Endodermal cell (in vitro differentiated cells): Measurements from ENCODE around the gene ILDR1. TPM values are rescaled to one million over a fixed set of nuclear protein-coding genes. Genes with fewer than 3 reads are reported as not detected.

Source experiments
- DNase-seq: peaks from one replicate; pipeline ENCODE4 v3.0.0-alpha.2; 2017
- H3K27ac ChIP-seq: 2 replicates; pipeline ENCODE4 v1.5.1; 2013; ENCODE audit warnings: mild to moderate bottlenecking, low read depth, low read length, moderate library complexity
- H3K27me3 ChIP-seq: 2 replicates; pipeline ENCODE4 v1.6.1; 2013; ENCODE audit warnings: mild to moderate bottlenecking, low read length, moderate library complexity; ENCODE audit not compliant: insufficient read depth, control insufficient read depth, poor library complexity, severe bottlenecking
- H3K36me3 ChIP-seq: 2 replicates; pipeline ENCODE4 v1.7.0; 2013; ENCODE audit warnings: mild to moderate bottlenecking, low read length, moderate library complexity; ENCODE audit not compliant: control insufficient read depth, insufficient read depth
- H3K4me1 ChIP-seq: one replicate; pipeline ENCODE4 v1.7.0; 2013; ENCODE audit warnings: low read length; ENCODE audit not compliant: control insufficient read depth, insufficient read depth
- H3K4me3 ChIP-seq: 2 replicates; pipeline ENCODE4 v1.5.1; 2013; ENCODE audit warnings: mild to moderate bottlenecking, low read length, moderate library complexity
- H3K9ac ChIP-seq: 2 replicates; pipeline ENCODE4 v1.6.1; 2013; ENCODE audit warnings: mild to moderate bottlenecking, low read length, moderate library complexity; ENCODE audit not compliant: poor library complexity, severe bottlenecking; ENCODE audit errors: extremely low read depth
- H3K9me3 ChIP-seq: 2 replicates; pipeline ENCODE4 v1.6.1; 2013; ENCODE audit warnings: mild to moderate bottlenecking, low read length, moderate library complexity; ENCODE audit not compliant: control insufficient read depth
- H3K27ac Mint-ChIP-seq: 2 replicates; pipeline ENCODE4 v1.8.0; 2020; ENCODE audit warnings: mixed read lengths
- H3K27me3 Mint-ChIP-seq: 2 replicates; pipeline ENCODE4 v1.8.0; 2021; ENCODE audit warnings: mild to moderate bottlenecking, mixed read lengths; ENCODE audit not compliant: insufficient read depth
- H3K36me3 Mint-ChIP-seq: 2 replicates; pipeline ENCODE4 v1.8.0; 2020; ENCODE audit warnings: low read depth, mixed read lengths
- H3K4me1 Mint-ChIP-seq: 2 replicates; pipeline ENCODE4 v1.8.0; 2020; ENCODE audit warnings: mixed read lengths
- H3K4me3 Mint-ChIP-seq: 2 replicates; pipeline ENCODE4 v1.8.0; 2020; ENCODE audit warnings: mild to moderate bottlenecking, moderate library complexity, mixed read lengths
- H3K9me3 Mint-ChIP-seq: 2 replicates; pipeline ENCODE4 v1.8.0; 2020; ENCODE audit warnings: mild to moderate bottlenecking, mixed read lengths
- CTCF ChIP-seq: fragments of 200-600 bp; sonication (generic); conservative IDR thresholded peaks from 2 replicates; pipeline ENCODE4 v1.5.0; 2021; ENCODE audit warnings: antibody characterized with exemption, mild to moderate bottlenecking
- WGBS, 2 experiments: methylation state at CpG; one replicate each; pipeline versions ENCODE4 v1.1.5 to v1.1.7; 2013; ENCODE audit warnings: missing lambda C conversion rate in 2 of 2, mixed read lengths in 1 of 2; ENCODE audit not compliant: insufficient coverage in 1 of 2, insufficient read length in 1 of 2; 5-methylcytosine and 5-hydroxymethylcytosine counted together
- total RNA-seq, 2 donors: library from RNA; stranded (reverse); fragmentation: NEBNext Ultra II Directional in 1 of 2; extraction: Animal tissue kit (Norgen Biotek cat#: 25700) in 1 of 2; gene quantifications; 2 replicates in 1 of 2; 3 replicates in 1 of 2; pipeline ENCODE4 v1.2.1, GENCODE V29; 2021

Gene ILDR1
- total RNA-seq, 2 donors from 2014 or later = 2.0 to 3.6 TPM

GRCh38 chr3:121975702-121976302 is 46.2 kb downstream of the ILDR1 start:
- Mint-ChIP-seq H3K27ac (no peak overlapping the region), H3K27me3 (no peaks in the 10 kb centered on the region)
- no peaks in the 10 kb centered on the region for H3K4me1 ChIP-seq

GRCh38 chr3:121974601-121975111 is 47.4 kb downstream of the ILDR1 start:
- Histone ChIP-seq H3K9me3 (peaks cover 14% of the 10 kb centered on the region), H3K9ac (no peak overlapping the region), H3K4me1 (no peaks in the 10 kb centered on the region), H3K27ac (no peak overlapping the region), H3K4me3 (no peak overlapping the region), H3K36me3 (no peaks in the 10 kb centered on the region), H3K27me3 (no peaks in the 10 kb centered on the region)
- H3K36me3 Mint-ChIP-seq = peaks cover 5% of the 10 kb centered on the region
- H3K27ac Mint-ChIP-seq = no peak overlapping the region
- H3K4me3 Mint-ChIP-seq = no peak overlapping the region
- peaks cover 24% of the 10 kb centered on the region for H3K9me3 Mint-ChIP-seq
- no peak for TF ChIP-seq CTCF
- DNase-seq = no peak
- peaks cover 3% of the 10 kb centered on the region for H3K4me1 Mint-ChIP-seq
- H3K27me3 Mint-ChIP-seq = no peaks in the 10 kb centered on the region
- WGBS, 2 experiments = 86 to 88% methylated on average over 1 to 2 of the region's 2 CpGs

More at GRCh38 chr3:121975702-121976302, 46.2 kb downstream of the ILDR1 start:
- Histone ChIP-seq H3K4me3 (no peak overlapping the region), H3K27ac (no peak overlapping the region), H3K27me3 (no peaks in the 10 kb centered on the region), H3K9ac (no peak overlapping the region), H3K36me3 (no peaks in the 10 kb centered on the region), H3K9me3 (peaks cover 13% of the 10 kb centered on the region)
- H3K36me3 Mint-ChIP-seq = peaks cover 5% of the 10 kb centered on the region
- DNase-seq = no peak
- no peaks in the 10 kb centered on the region for H3K4me1 Mint-ChIP-seq
- peaks cover 24% of the 10 kb centered on the region for H3K9me3 Mint-ChIP-seq
- H3K4me3 Mint-ChIP-seq = no peak overlapping the region
- TF ChIP-seq CTCF = no peak
- 94% methylated on average over 1 of the region's 1 CpG; no CpG with 5 or more reads in 1 of the 2 experiments for WGBS, 2 experiments

GRCh38 chr3:121970047-121970446 is 52.0 kb downstream of the ILDR1 start:
- H3K4me3 Mint-ChIP-seq = no peak overlapping the region
- Histone ChIP-seq H3K36me3 (no peaks in the 10 kb centered on the region), H3K4me1 (no peaks in the 10 kb centered on the region), H3K27me3 (no peaks in the 10 kb centered on the region), H3K4me3 (peak overlapping the region; percentile 50), H3K9me3 (peaks cover 24% of the 10 kb centered on the region), H3K9ac (no peak overlapping the region), H3K27ac (no peak overlapping the region)
- H3K27me3 Mint-ChIP-seq = no peaks in the 10 kb centered on the region
- H3K9me3 Mint-ChIP-seq = peaks cover 19% of the 10 kb centered on the region
- WGBS, 2 experiments = 100% methylated on average over 1 of the region's 1 CpG
- TF ChIP-seq CTCF = no peak
- no peak overlapping the region for H3K27ac Mint-ChIP-seq
- peaks cover 3% of the 10 kb centered on the region for H3K4me1 Mint-ChIP-seq
- no peak for DNase-seq
- H3K36me3 Mint-ChIP-seq = peaks cover 5% of the 10 kb centered on the region
